Loucy (cell line): ENCODE data around the gene JPH2.

Source experiments
- H2AFZ ChIP-seq: fragments of 200-600 bp; sonication (generic); 2 replicates; pipeline ENCODE4 v1.6.0; 2016; ENCODE audit warnings: antibody characterized with exemption, mild to moderate bottlenecking, low read length, moderate library complexity
- H3F3A ChIP-seq: fragments of 200-600 bp; 2 replicates; pipeline ENCODE4 v1.6.0; 2016; ENCODE audit warnings: antibody characterized with exemption, low read depth, mild to moderate bottlenecking
- H3K27me3 ChIP-seq: fragments of 200-600 bp; sonication (generic); 2 replicates; pipeline ENCODE4 v1.6.1; 2014; ENCODE audit warnings: low read length, mild to moderate bottlenecking; ENCODE audit not compliant: insufficient read depth, poor library complexity, severe bottlenecking
- H3K36me3 ChIP-seq: fragments of 200-600 bp; sonication (generic); 2 replicates; pipeline ENCODE4 v1.6.1; 2016; ENCODE audit warnings: low read length; ENCODE audit not compliant: insufficient read depth
- H3K4me1 ChIP-seq: fragments of 200-600 bp; sonication (generic); 2 replicates; pipeline ENCODE4 v1.5.1; 2014; ENCODE audit warnings: low read length, mild to moderate bottlenecking; ENCODE audit not compliant: insufficient read depth, poor library complexity, severe bottlenecking
- H3K4me2 ChIP-seq: fragments of 200-600 bp; sonication (generic); 2 replicates; pipeline ENCODE4 v1.6.0; 2014; ENCODE audit warnings: antibody characterized with exemption, low read length, low read depth, mild to moderate bottlenecking; ENCODE audit not compliant: poor library complexity, severe bottlenecking
- H3K4me3 ChIP-seq: fragments of 200-600 bp; sonication (generic); 2 replicates; pipeline ENCODE4 v1.5.1; 2014; ENCODE audit warnings: low read length, mild to moderate bottlenecking, mixed read lengths; ENCODE audit not compliant: poor library complexity, severe bottlenecking
- H3K79me2 ChIP-seq: fragments of 200-600 bp; sonication (generic); 2 replicates; pipeline ENCODE4 v1.6.1; 2014; ENCODE audit warnings: low read length; ENCODE audit not compliant: insufficient read depth
- H3K9ac ChIP-seq: fragments of 200-600 bp; sonication (generic); 2 replicates; pipeline ENCODE4 v1.6.0; 2014; ENCODE audit warnings: mild to moderate bottlenecking, low read depth, low read length, moderate library complexity; ENCODE audit not compliant: poor library complexity, severe bottlenecking
- H3K9me2 ChIP-seq: fragments of 200-600 bp; sonication (generic); replicated peaks from 2 replicates; pipeline ENCODE4 v1.6.1; 2016; ENCODE audit warnings: low read depth, low read length, mixed read lengths
- H3K9me3 ChIP-seq: fragments of 200-600 bp; sonication (generic); 2 replicates; pipeline ENCODE4 v1.6.1; 2014; ENCODE audit warnings: mild to moderate bottlenecking, antibody characterized with exemption, low read length, low read depth; ENCODE audit not compliant: insufficient read depth
- H4K20me1 ChIP-seq: fragments of 200-600 bp; sonication (generic); 2 replicates; pipeline ENCODE4 v1.6.0; 2014; ENCODE audit warnings: antibody characterized with exemption, low read length, mild to moderate bottlenecking; ENCODE audit not compliant: insufficient read depth, poor library complexity, severe bottlenecking
- EZH2phosphoT487 ChIP-seq: fragments of 200-600 bp; IDR thresholded peaks from 2 replicates; pipeline ENCODE4 v1.6.1; 2018; ENCODE audit warnings: antibody characterized with exemption, mild to moderate bottlenecking, moderate library complexity, borderline replicate concordance
- TF ChIP-seq, protein P1 (sequence below): fragments of 200-600 bp; sonication (generic); conservative IDR thresholded peaks from 2 replicates; pipeline ENCODE4 v1.5.1; 2014; ENCODE audit warnings: mild to moderate bottlenecking, antibody characterized with exemption, low read length

The JPH2 gene

DNA sequence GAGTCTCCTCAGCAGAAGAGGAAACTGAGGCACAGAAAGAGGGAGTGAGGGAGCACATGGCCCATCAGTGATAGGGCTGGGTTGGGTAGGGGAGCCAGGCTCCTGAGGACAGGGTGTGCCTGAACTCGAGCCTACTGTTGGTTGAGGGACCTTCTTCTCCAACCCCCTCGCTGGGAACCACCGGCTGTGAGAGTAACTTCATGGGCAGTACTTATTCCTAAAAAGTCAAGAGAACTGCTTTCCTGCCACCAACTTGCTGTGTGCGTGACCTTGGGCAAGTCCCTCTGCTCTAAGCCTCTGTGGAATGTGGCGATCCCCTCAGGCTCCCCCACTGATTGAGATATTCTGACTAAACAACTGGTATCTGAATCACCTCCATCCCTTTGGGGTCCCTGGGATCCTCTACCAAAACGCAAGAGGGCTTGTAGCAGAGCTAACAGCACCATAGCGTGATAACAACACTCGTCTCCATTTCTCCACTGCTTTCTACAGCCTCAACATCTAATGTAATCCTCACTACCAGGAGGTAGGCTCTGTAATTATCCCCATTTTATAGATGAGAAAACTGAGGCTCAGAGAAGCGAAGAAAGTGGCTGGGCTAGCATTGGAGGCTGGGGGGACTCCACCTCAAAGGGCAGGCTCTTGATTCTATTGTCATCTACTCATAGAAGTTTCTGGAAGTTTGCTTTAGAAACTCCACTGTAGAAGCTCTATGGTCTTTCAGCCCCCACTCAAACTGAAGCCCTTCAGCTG is 76.0 kb downstream of the JPH2 start:
- no peak overlapping the region for H3K4me3 ChIP-seq
- H3K27me3 ChIP-seq: no peaks in the 10 kb centered on the region

DNA sequence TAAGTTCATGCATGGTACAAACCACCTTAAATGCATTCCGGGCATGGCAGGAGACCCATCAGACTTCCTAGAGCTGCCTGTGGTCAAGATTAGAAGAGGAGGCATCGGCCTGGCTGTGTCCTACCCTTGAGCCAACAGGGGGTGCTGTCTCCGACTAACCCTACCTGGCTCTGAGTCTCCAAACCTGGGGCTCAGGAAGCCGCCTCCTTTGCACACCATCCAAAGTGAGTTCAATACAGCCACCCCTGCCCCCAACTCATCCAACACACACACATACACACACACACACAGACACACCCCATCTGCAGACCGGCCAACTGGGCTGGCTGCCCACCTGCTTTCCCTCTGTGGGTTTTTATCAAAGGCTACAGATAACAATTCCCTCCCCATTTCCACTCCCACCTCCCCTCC is 77.0 kb downstream of the JPH2 start:
- Histone ChIP-seq H3K9me3 (no peaks in the 10 kb centered on the region; the same call in 1 of the 2 replicates), H3K27me3 (no peaks in the 10 kb centered on the region), H3K36me3 (no peaks in the 10 kb centered on the region), H3K4me2 (no peak overlapping the region), H3K4me3 (no peak overlapping the region), H3K79me2 (no peaks in the 10 kb centered on the region), H3K4me1 (no peaks in the 10 kb centered on the region), H2AFZ (no peak overlapping the region), H3K9me2 (no peaks in the 10 kb centered on the region), H4K20me1 (no peaks in the 10 kb centered on the region), H3F3A (no peaks in the 10 kb centered on the region), H3K9ac (no peak overlapping the region)
- no peak for TF ChIP-seq EZH2phosphoT487
- TF ChIP-seq, protein P1, sequence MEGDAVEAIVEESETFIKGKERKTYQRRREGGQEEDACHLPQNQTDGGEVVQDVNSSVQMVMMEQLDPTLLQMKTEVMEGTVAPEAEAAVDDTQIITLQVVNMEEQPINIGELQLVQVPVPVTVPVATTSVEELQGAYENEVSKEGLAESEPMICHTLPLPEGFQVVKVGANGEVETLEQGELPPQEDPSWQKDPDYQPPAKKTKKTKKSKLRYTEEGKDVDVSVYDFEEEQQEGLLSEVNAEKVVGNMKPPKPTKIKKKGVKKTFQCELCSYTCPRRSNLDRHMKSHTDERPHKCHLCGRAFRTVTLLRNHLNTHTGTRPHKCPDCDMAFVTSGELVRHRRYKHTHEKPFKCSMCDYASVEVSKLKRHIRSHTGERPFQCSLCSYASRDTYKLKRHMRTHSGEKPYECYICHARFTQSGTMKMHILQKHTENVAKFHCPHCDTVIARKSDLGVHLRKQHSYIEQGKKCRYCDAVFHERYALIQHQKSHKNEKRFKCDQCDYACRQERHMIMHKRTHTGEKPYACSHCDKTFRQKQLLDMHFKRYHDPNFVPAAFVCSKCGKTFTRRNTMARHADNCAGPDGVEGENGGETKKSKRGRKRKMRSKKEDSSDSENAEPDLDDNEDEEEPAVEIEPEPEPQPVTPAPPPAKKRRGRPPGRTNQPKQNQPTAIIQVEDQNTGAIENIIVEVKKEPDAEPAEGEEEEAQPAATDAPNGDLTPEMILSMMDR: peak; percentile 40; the same call in 1 of the 2 replicates

More for the DNA sequence above, 76.0 kb downstream of the JPH2 start:
- no peaks in the 10 kb centered on the region for H3F3A ChIP-seq
- no peaks in the 10 kb centered on the region for H3K79me2 ChIP-seq
- TF ChIP-seq, protein P1: no peak
- TF ChIP-seq EZH2phosphoT487: no peak
- no peak overlapping the region for H2AFZ ChIP-seq
- no peak overlapping the region for H3K9ac ChIP-seq
- no peak overlapping the region for H3K4me2 ChIP-seq
- H3K9me3 ChIP-seq: no peaks in the 10 kb centered on the region; the same call in 1 of the 2 replicates
- H3K4me1 ChIP-seq: no peaks in the 10 kb centered on the region
- H3K36me3 ChIP-seq: no peaks in the 10 kb centered on the region
- H4K20me1 ChIP-seq: no peaks in the 10 kb centered on the region
- no peaks in the 10 kb centered on the region for H3K9me2 ChIP-seq

DNA sequence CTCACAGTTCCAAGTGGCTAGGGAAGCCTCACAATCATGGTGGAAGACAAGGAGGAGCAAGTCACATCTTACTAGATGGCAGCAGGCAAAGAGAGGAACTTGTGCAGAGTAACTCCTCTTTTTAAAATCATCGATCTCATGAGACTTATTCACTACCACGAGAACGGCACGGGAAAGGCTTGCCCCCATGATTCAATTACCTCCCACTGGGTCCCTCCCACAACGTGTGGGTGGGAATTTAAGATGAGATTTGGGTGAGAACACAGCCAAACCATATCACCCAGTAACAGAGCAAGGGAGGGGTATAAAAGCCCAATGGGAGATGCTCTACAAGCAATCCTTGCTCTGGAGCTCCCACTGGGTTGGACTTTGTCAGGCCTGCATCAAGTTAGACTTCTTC is 80.4 kb downstream of the JPH2 start:
- Histone ChIP-seq H4K20me1 (no peaks in the 10 kb centered on the region), H3K4me1 (no peaks in the 10 kb centered on the region), H3K79me2 (no peaks in the 10 kb centered on the region), H3K36me3 (no peaks in the 10 kb centered on the region), H2AFZ (no peak overlapping the region), H3K27me3 (no peaks in the 10 kb centered on the region), H3K9me3 (no peaks in the 10 kb centered on the region; the same call in 1 of the 2 replicates), H3K9me2 (no peaks in the 10 kb centered on the region), H3K4me3 (no peak overlapping the region), H3F3A (no peaks in the 10 kb centered on the region), H3K4me2 (no peak overlapping the region), H3K9ac (no peak overlapping the region)
- TF ChIP-seq, protein P1: no peak
- TF ChIP-seq EZH2phosphoT487: no peak
